ENCODE data around the gene MAN2A1. TPM values are rescaled to one million over a fixed set of nuclear protein-coding genes. Genes with fewer than 3 reads are reported as not detected.

Gene MAN2A1
- total RNA-seq, 1 donor from 2014 or later: 43.6 TPM

DNA sequence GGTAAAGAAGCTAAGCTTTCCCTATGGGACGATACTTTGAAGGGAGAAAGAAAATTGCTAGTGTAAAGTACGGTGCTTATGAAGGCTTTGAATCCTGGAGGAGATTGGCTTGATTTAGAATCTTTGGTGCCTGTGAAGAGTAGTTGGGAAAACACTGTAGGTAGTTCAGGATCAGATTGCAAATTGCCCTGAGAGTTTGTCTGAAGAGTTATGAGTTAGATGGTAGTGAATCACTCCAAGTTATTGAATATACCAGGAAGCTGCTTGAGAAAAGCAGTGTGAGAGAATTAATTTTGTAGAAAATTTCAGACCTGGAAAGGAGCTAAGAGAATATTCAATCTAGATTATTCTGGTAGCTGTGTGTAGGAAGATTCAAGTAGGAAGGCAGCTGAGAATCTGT, 11.5 kb downstream of the MAN2A1 start:
- ATAC-seq (no peak), DNase-seq (no peak)
- Histone ChIP-seq H3K36me3 (no peaks in the 10 kb centered on the region), H3K27me3 (no peaks in the 10 kb centered on the region), H3K4me3 (no peak overlapping the region), H3K9me3 (no peaks in the 10 kb centered on the region), H3K4me1 (peaks cover 27% of the 10 kb centered on the region), H3K27ac (no peak overlapping the region)
- TF ChIP-seq, protein P1, sequence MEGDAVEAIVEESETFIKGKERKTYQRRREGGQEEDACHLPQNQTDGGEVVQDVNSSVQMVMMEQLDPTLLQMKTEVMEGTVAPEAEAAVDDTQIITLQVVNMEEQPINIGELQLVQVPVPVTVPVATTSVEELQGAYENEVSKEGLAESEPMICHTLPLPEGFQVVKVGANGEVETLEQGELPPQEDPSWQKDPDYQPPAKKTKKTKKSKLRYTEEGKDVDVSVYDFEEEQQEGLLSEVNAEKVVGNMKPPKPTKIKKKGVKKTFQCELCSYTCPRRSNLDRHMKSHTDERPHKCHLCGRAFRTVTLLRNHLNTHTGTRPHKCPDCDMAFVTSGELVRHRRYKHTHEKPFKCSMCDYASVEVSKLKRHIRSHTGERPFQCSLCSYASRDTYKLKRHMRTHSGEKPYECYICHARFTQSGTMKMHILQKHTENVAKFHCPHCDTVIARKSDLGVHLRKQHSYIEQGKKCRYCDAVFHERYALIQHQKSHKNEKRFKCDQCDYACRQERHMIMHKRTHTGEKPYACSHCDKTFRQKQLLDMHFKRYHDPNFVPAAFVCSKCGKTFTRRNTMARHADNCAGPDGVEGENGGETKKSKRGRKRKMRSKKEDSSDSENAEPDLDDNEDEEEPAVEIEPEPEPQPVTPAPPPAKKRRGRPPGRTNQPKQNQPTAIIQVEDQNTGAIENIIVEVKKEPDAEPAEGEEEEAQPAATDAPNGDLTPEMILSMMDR (IDR thresholded peaks at IDR 0.05): no peak
- intact Hi-C loops (cut with DNase I): no loop called here

DNA sequence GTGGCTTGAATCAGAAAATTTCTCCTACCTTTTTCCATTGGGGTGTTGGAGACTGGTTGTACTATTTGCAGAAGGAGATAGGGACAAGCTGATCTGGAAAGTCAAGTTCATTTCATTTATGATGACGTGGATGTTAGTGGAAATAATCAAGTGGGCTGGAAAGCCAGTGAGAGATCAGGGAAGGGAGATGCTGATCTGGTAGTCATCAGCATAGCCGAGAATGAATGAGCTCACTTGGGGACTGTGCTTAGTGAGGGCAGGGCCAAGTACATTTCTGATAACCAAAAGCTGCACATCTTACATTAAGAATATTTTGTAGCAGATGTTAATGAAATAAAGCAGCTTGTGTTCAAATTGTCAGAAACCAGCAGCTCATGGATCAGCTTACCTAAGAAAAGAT, 12.1 kb downstream of the MAN2A1 start:
- TF ChIP-seq, protein P1 (IDR thresholded peaks at IDR 0.05): no peak

DNA sequence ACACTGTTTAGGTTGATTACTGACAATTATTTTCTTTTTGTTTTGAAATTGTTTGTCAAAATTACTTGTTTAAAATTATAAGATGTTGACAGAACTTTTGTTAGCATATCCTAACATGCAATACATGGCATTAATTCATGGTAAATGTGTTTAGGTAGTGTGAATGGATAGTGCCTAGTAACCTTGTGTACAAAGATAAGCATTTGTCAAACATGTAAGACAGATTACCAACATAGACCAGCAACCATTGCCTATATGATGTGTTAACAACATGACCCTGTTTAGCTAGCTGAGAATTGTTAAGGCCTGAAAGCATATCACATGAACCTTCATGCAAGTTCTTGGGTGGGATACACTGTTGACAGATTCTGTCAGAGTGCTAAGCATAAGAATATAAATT, 13.4 kb downstream of the MAN2A1 start:
- H3K36me3 ChIP-seq: no peaks in the 10 kb centered on the region
- no peak overlapping the region for H3K4me3 ChIP-seq
- peaks cover 19% of the 10 kb centered on the region for H3K4me1 ChIP-seq
- H3K27me3 ChIP-seq: no peaks in the 10 kb centered on the region
- ATAC-seq (no peak), DNase-seq (no peak)
- H3K27ac ChIP-seq: no peak overlapping the region
- TF ChIP-seq, protein P1 (IDR thresholded peaks at IDR 0.05): no peak
- H3K9me3 ChIP-seq: no peaks in the 10 kb centered on the region
- intact Hi-C loops (cut with DNase I): no loop called here

More for the DNA sequence above, 12.1 kb downstream of the MAN2A1 start:
- no peaks in the 10 kb centered on the region for H3K9me3 ChIP-seq
- DNase-seq (no peak), ATAC-seq (no peak)
- H3K4me3 ChIP-seq: no peak overlapping the region
- H3K27ac ChIP-seq: no peak overlapping the region
- no peaks in the 10 kb centered on the region for H3K27me3 ChIP-seq
- peaks cover 25% of the 10 kb centered on the region for H3K4me1 ChIP-seq
- intact Hi-C loops (cut with DNase I): no loop called here
- H3K36me3 ChIP-seq: no peaks in the 10 kb centered on the region

DNA sequence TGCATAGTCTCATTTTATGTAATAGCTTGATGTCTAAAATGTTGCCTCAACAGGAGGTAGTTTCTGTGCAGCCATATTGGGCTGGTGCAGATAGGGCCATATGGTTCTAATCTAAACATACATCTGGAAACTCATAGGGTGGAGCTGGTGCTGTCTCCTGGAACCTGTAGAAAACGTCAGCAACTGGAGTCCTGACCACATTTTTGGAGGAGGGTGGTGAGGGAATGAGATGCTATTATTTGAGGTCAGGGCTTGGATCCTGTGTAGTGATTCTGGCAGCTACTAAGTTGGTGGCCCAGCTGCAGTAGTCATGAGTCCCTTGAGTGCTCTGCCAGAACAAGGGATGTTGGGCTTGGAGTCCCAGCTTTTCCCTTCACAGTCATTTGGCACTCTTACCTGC, 14.1 kb downstream of the MAN2A1 start:
- no peak for DNase-seq
- Histone ChIP-seq H3K4me3 (no peak overlapping the region), H3K27me3 (no peaks in the 10 kb centered on the region), H3K36me3 (no peaks in the 10 kb centered on the region), H3K27ac (no peak overlapping the region), H3K4me1 (peaks cover 19% of the 10 kb centered on the region), H3K9me3 (no peaks in the 10 kb centered on the region)
- no peak for ATAC-seq
- intact Hi-C loops (cut with DNase I): no loop called here
- TF ChIP-seq, protein P1 (IDR thresholded peaks at IDR 0.05): no peak

DNA sequence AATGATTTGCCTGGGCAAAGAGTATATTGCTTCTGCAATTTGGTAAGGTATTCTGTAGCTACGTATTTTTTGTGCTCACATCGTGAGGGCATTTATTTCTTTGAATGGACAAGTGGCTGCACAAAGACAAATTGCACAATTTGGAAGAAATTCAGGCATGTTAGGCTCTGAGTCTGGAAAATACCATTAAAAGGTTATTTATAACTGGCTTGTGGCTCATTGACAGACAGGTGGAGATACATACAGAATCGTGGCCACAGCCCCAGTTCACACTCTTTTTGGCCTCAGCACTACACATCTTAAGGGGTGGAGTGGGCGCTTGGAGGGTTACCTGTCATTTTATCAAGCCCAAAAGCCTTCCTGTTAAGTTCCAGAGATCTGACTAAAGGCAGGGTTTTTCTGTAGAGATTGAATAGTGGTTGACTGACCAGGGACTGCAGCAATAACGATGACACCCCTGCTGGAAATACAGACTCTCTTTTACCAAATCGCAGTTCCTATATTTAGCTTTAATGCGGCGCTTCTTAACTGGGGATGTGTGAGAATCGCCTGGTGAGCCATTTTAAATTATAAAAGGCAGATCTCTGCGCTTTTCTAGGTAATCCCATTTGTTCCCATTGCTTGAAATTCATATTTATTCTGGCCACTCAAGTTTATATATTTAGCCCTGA, 14.7 kb downstream of the MAN2A1 start:
- Histone ChIP-seq H3K27ac (no peak overlapping the region), H3K36me3 (no peaks in the 10 kb centered on the region), H3K4me3 (no peak overlapping the region), H3K27me3 (no peaks in the 10 kb centered on the region), H3K9me3 (no peaks in the 10 kb centered on the region), H3K4me1 (peaks cover 19% of the 10 kb centered on the region)
- TF ChIP-seq, protein P1 (IDR thresholded peaks at IDR 0.05): no peak
- ATAC-seq (no peak), DNase-seq (no peak)
- intact Hi-C loops (cut with DNase I): no loop called here

DNA sequence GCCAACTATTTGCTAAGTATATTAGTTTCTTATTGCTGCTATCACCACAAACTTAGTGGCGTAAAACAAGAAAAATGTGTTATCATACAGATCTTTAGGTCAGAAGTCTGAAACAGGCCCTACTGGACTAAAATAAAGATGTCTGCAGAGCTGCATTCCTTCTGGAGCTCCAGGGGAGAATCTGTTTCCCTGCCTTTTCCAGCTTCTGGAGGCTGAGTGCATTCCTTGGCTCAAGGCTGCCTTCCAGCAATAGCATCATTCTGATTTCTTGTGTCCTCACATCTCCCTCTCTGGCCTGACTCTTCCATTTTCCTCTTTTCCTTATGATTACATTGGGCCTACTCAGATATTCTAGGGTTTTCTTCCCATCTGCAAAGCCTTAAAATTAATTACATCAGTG, 15.9 kb downstream of the MAN2A1 start:
- Histone ChIP-seq H3K9me3 (no peaks in the 10 kb centered on the region), H3K27me3 (no peaks in the 10 kb centered on the region), H3K4me1 (peaks cover 19% of the 10 kb centered on the region), H3K4me3 (no peak overlapping the region), H3K27ac (no peak overlapping the region), H3K36me3 (no peaks in the 10 kb centered on the region)
- DNase-seq: no peak
- TF ChIP-seq, protein P1 (IDR thresholded peaks at IDR 0.05): no peak
- no peak for ATAC-seq
- intact Hi-C loops (cut with DNase I): no loop called here
